Fibroblast of mammary gland (primary cell): ENCODE measurements around the gene MCM3AP.

Experiments
- DNase-seq: peaks from one replicate; pipeline ENCODE4 v3.0.0-alpha.2; 2010; ENCODE audit warnings: low read depth
- H3K4me3 ChIP-seq: 2 replicates; pipeline ENCODE4 v1.5.1; 2011; ENCODE audit warnings: low read depth, mild to moderate bottlenecking, low read length, moderate library complexity; ENCODE audit not compliant: control insufficient read depth
- CTCF ChIP-seq: conservative IDR thresholded peaks from 2 replicates; pipeline ENCODE4 v1.5.1; 2011; ENCODE audit warnings: low read depth, low read length, inconsistent platforms; ENCODE audit not compliant: control insufficient read depth, insufficient read depth

The MCM3AP gene

GRCh38 chr21:46291561-46291960 lies 6.2 kb upstream of the MCM3AP start:
- H3K4me3 ChIP-seq, result no peak overlapping the region
- DNase-seq, result no peak
- TF ChIP-seq CTCF, result no peak

- no peak for DNase-seq
- no peak for TF ChIP-seq CTCF
- H3K4me3 ChIP-seq, result no peak overlapping the region
Measured at GRCh38 chr21:46289655-46290179, 4.3 kb upstream of the MCM3AP start.

GRCh38 chr21:46287541-46287940 lies 2.1 kb upstream of the MCM3AP start:
- no peak for TF ChIP-seq CTCF
- DNase-seq, result no peak
- H3K4me3 ChIP-seq, result peak overlapping the region; percentile 69

GRCh38 chr21:46286648-46287002 lies 1.2 kb upstream of the MCM3AP start:
- TF ChIP-seq CTCF, result no peak
- DNase-seq, result peak; percentile 75
- H3K4me3 ChIP-seq, result peak overlapping the region; percentile 69

GRCh38 chr21:46285761-46286647 lies 593 bp upstream of the MCM3AP start, which contains the start of gene YBEY:
YBEY (plus strand) TSS chr21:46286342; CDS start chr21:46286914, 572 bp downstream.
- peak; percentile 22 for TF ChIP-seq CTCF
- H3K4me3 ChIP-seq, result peak within 1 kb of the TSS; percentile 69
- peak; percentile 88 for DNase-seq

- no peak for TF ChIP-seq CTCF
- H3K4me3 ChIP-seq, result peak overlapping the region; percentile 69
- no peak for DNase-seq
Measured at GRCh38 chr21:46284733-46285132, 678 bp downstream of the MCM3AP start.
